IPS-18c (cell line): ENCODE data around the gene FBXL19.

Source experiments
- H3K4me3 ChIP-seq: 2 replicates; pipeline ENCODE4 v1.7.0; 2013; ENCODE audit warnings: low read depth, mild to moderate bottlenecking, low read length, moderate library complexity; ENCODE audit not compliant: insufficient read depth
- H3K9me3 ChIP-seq: one replicate; pipeline ENCODE4 v1.6.1; 2013; ENCODE audit warnings: mild to moderate bottlenecking, low read length, moderate library complexity; ENCODE audit not compliant: control insufficient read depth, insufficient read depth

Gene FBXL19

GRCh38 chr16:30893417-30893743 is 30.0 kb upstream of the FBXL19 start:
- Histone ChIP-seq H3K4me3 (peak overlapping the region; percentile 87), H3K9me3 (no peaks in the 10 kb centered on the region)

GRCh38 chr16:30893744-30894539 is 29.4 kb upstream of the FBXL19 start, which contains the start of gene BCL7C:
BCL7C (minus strand) TSS chr16:30894077; CDS start chr16:30893944, 133 bp downstream.
- peak within 1 kb of the TSS; percentile 87 for H3K4me3 ChIP-seq
- no peaks in the 10 kb centered on the region for H3K9me3 ChIP-seq

GRCh38 chr16:30894540-30895368 is 28.6 kb upstream of the FBXL19 start:
- peak overlapping the region; percentile 49 for H3K4me3 ChIP-seq

GRCh38 chr16:30895627-30896260 is 27.6 kb upstream of the FBXL19 start:
- no peaks in the 10 kb centered on the region for H3K9me3 ChIP-seq
- H3K4me3 ChIP-seq, result peak overlapping the region; percentile 85

More at GRCh38 chr16:30894540-30895368, 28.6 kb upstream of the FBXL19 start:
- H3K9me3 ChIP-seq, result no peaks in the 10 kb centered on the region

GRCh38 chr16:30896261-30896888 is 27.0 kb upstream of the FBXL19 start, which contains the start of gene CTF1:
CTF1 (plus strand) TSS chr16:30896614; CDS start chr16:30896644, 30 bp downstream.
- Histone ChIP-seq H3K9me3 (no peaks in the 10 kb centered on the region), H3K4me3 (peak within 1 kb of the TSS; percentile 85)

GRCh38 chr16:30896889-30897733 is 26.3 kb upstream of the FBXL19 start:
- Histone ChIP-seq H3K4me3 (peak overlapping the region; percentile 85), H3K9me3 (no peaks in the 10 kb centered on the region)

- H3K4me3 ChIP-seq, result no peak overlapping the region
These were observed 23.6 kb upstream of the FBXL19 start for GRCh38 chr16:30899794-30900193.

GRCh38 chr16:30900588-30900987 is 22.8 kb upstream of the FBXL19 start:
- no peak overlapping the region for H3K4me3 ChIP-seq
- H3K9me3 ChIP-seq, result no peaks in the 10 kb centered on the region

More at GRCh38 chr16:30899794-30900193, 23.6 kb upstream of the FBXL19 start:
- no peaks in the 10 kb centered on the region for H3K9me3 ChIP-seq

- no peaks in the 10 kb centered on the region for H3K9me3 ChIP-seq
- H3K4me3 ChIP-seq, result peak overlapping the region; percentile 41
These were observed 22.0 kb upstream of the FBXL19 start for GRCh38 chr16:30901201-30902028.

- Histone ChIP-seq H3K4me3 (peak overlapping the region; percentile 41), H3K9me3 (no peaks in the 10 kb centered on the region)
These were observed 21.1 kb upstream of the FBXL19 start for GRCh38 chr16:30902029-30902972.

GRCh38 chr16:30903002-30903401 is 20.4 kb upstream of the FBXL19 start:
- Histone ChIP-seq H3K9me3 (no peaks in the 10 kb centered on the region), H3K4me3 (no peak overlapping the region)

- Histone ChIP-seq H3K9me3 (no peaks in the 10 kb centered on the region), H3K4me3 (no peak overlapping the region)
These were observed 19.8 kb upstream of the FBXL19 start for GRCh38 chr16:30903596-30903995.

GRCh38 chr16:30904114-30904780 is 19.1 kb upstream of the FBXL19 start:
- no peak overlapping the region for H3K4me3 ChIP-seq
- no peaks in the 10 kb centered on the region for H3K9me3 ChIP-seq

- Histone ChIP-seq H3K4me3 (no peak overlapping the region), H3K9me3 (no peaks in the 10 kb centered on the region)
These were observed 16.3 kb upstream of the FBXL19 start for GRCh38 chr16:30907064-30907463.
